ENCODE data around the gene HOPX. TPM values are rescaled to one million over a fixed set of nuclear protein-coding genes. Genes with fewer than 3 reads are reported as not detected.
"Not testable (repeated sequence)": the region's sequence is repeated elsewhere in the genome, so short reads cannot be mapped to it uniquely, and the experiment has no call there.

HOPX gene
- total and polyA plus RNA-seq, 2 of the 8 experiments (the other 6 are each of a cell fraction or from before 2014, with no cell fraction given): not detected

DNA sequence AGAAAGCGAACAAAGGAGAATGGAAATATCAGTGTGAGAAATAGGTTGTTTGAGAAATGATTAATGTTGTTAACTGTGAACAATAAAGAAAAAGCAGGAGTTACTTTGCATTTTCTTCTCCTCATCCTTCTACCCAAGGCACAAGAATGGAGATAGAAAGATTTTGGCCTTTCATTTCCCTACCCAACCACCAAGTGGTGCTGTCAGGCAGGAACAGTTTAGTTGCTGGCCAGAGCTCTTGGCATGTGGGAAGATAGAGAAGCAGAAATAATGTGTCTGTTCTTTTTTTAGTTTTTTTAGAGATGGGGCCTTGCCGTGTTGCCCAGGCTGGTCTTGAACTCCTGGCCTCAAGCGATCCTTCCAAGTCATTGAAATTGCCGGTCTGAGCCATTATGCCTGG, 12.8 kb downstream of the HOPX start (continued):
- TF ChIP-seq PHF8 (conservative IDR thresholded peaks at IDR 0.05; ENCODE audit: low read depth, low read length): no peak
- no peak for TF ChIP-seq ZNF274 (IDR thresholded peaks at IDR 0.05; ENCODE audit: borderline replicate concordance, extremely low read depth, low read length)
- TF ChIP-seq, protein P1, sequence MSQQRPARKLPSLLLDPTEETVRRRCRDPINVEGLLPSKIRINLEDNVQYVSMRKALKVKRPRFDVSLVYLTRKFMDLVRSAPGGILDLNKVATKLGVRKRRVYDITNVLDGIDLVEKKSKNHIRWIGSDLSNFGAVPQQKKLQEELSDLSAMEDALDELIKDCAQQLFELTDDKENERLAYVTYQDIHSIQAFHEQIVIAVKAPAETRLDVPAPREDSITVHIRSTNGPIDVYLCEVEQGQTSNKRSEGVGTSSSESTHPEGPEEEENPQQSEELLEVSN (IDR thresholded peaks at IDR 0.05): no peak
- peak; percentile 93 to 95 for TF ChIP-seq RAD21 (IDR thresholded peaks at IDR 0.05 in 1 of 2, conservative IDR thresholded peaks at IDR 0.05 in 1 of 2; ENCODE audit: low read depth in 2 of 2, low read length in 2 of 2)

DNA sequence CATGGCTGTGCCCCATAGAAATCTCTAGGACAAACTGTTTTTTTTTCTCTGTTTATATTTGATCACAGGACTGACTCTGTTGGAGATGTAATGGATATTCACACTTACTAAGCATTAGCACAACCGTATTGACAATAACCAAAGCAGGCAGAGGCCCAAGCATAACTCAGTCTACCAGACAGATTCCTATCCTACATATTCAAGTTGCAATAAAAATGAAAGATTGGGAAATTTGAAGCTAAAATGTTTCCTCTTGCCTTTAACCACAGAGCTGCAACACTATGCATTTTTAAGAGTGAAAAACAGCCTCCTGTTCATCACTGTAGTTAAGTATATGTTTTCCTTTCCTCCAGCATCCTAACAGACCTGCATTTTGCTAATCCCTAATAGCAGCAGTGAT, 13.7 kb downstream of the HOPX start:
- H4K20me1 ChIP-seq (replicated peaks in 1 of 2; ENCODE audit: control insufficient read depth in 1 of 2, insufficient read depth in 2 of 2, low read length in 2 of 2); H2BK5ac ChIP-seq (ENCODE audit: low read depth, low read length); H3K4me2 ChIP-seq (ENCODE audit: insufficient read depth in 1 of 2, low read depth in 2 of 2, low read length in 2 of 2); H3K27ac ChIP-seq (ENCODE audit: low read depth, low read length); H2AK5ac ChIP-seq (ENCODE audit: low read depth, low read length); FAIRE-seq; H4K8ac ChIP-seq (ENCODE audit: extremely low read depth, insufficient read depth, low read length); H3K9ac ChIP-seq (replicated peaks in 1 of 4; ENCODE audit: extremely low read depth in 1 of 4, low read depth in 3 of 4, low read length in 3 of 4); H3K79me1 ChIP-seq (ENCODE audit: low read depth, low read length); H3K79me2 ChIP-seq (ENCODE audit: control insufficient read depth in 1 of 2, insufficient read depth in 2 of 2, low read length in 2 of 2); H2BK20ac ChIP-seq (ENCODE audit: low read length); H2BK120ac ChIP-seq (replicated peaks; ENCODE audit: low read depth, low read length); H3K27me3 ChIP-seq (replicated peaks in 1 of 4; ENCODE audit: control insufficient read depth in 3 of 4, extremely low read depth in 1 of 4, insufficient read depth in 3 of 4, low read length in 3 of 4); H3K23ac ChIP-seq (ENCODE audit: insufficient read length); H4K91ac ChIP-seq (replicated peaks; ENCODE audit: insufficient read length, low read length); H3K4ac ChIP-seq (replicated peaks; ENCODE audit: insufficient read length, low read depth, low read length); POLR2A ChIA-PET (ENCODE audit: partially characterized antibody); DNase-seq (ENCODE audit: low read depth in 1 of 2, low spot score in 2 of 2); H3K4me1 ChIP-seq (replicated peaks in 1 of 4; ENCODE audit: control insufficient read depth in 3 of 4, insufficient read depth in 4 of 4, low read length in 3 of 4); H3K18ac ChIP-seq (ENCODE audit: extremely low read depth, low read length); H2BK12ac ChIP-seq (ENCODE audit: low read depth, low read length); H3K14ac ChIP-seq (ENCODE audit: insufficient read length); H3K4me3 ChIP-seq (ENCODE audit: extremely low read depth in 1 of 4, insufficient read depth in 2 of 4, low read depth in 3 of 4, low read length in 4 of 4); H2BK15ac ChIP-seq (ENCODE audit: low read length); H3K36me3 ChIP-seq (ENCODE audit: control insufficient read depth in 2 of 4, insufficient read depth in 4 of 4, low read length in 3 of 4); H3K56ac ChIP-seq (replicated peaks; ENCODE audit: insufficient read length, low read depth, low read length); H4K5ac ChIP-seq (ENCODE audit: insufficient read length, low read depth, low read length); H3K9me3 ChIP-seq (ENCODE audit: insufficient read depth in 2 of 2, low read depth in 1 of 2, low read length in 1 of 2); H3K23me2 ChIP-seq (ENCODE audit: low read depth, low read length); H2AFZ ChIP-seq (ENCODE audit: low read length): not testable (repeated sequence)
- CTCF ChIA-PET (ENCODE audit: partially characterized antibody): interaction anchor here (0.6 to 1.9 kb wide), 7 partner anchors 10 to 175 kb away, joined by 3 to 15 read pairs (median 4); no protein-coding TSS in a partner anchor
- WGBS, 2 experiments (ENCODE audit: extremely low coverage in 1 of 2, insufficient coverage in 1 of 2, insufficient read length in 1 of 2, insufficient replicate concordance in 2 of 2, low coverage in 1 of 2, low lambda C conversion rate in 2 of 2, missing lambda C conversion rate in 1 of 2): 85% methylated on average over 1 of the region's 1 CpG; no CpG with 5 or more reads in 1 of the 2 experiments

All from H1 (cell line).